H1 (cell line): Measurements from ENCODE around the gene FKBP8. TPM values are rescaled to one million over a fixed set of nuclear protein-coding genes. Genes with fewer than 3 reads are reported as not detected.

ENCODE experiments used
- CTCF ChIA-PET: fragments of 300-600 bp; sonication (Branson Sonifier 250); formaldehyde crosslinking; loops from one replicate; lab custom pipeline; 2021; ENCODE audit not compliant: partially characterized antibody; lab: Charles Lee
- POLR2A ChIA-PET: fragments of 300-600 bp; sonication (Branson Sonifier 250); formaldehyde crosslinking; loops from one replicate; lab custom pipeline; 2021; ENCODE audit warnings: inconsistent platforms; ENCODE audit not compliant: partially characterized antibody; lab: Charles Lee
- DNase-seq, 2 experiments: peaks; one replicate each; pipeline versions ENCODE4 v3.0.0 to v3.0.0-alpha.2; 2010 to 2022; ENCODE audit warnings: low spot score in 2 of 2, low read depth in 1 of 2, mixed read lengths in 1 of 2
- FAIRE-seq: peaks from 2 replicates; lab custom pipeline; 2011; peaks lifted over from hg19 to GRCh38; lab: Jason Lieb, UNC
- H2AFZ ChIP-seq: 2 replicates; pipeline ENCODE4 v1.8.1; 2012; ENCODE audit warnings: low read length, inconsistent platforms
- H2AK5ac ChIP-seq: 2 replicates; pipeline ENCODE4 v1.6.1; 2013; ENCODE audit warnings: low read depth, low read length
- H2BK120ac ChIP-seq: replicated peaks from 2 replicates; pipeline ENCODE3; 2013; ENCODE audit warnings: low read depth, low read length, inconsistent platforms
- H2BK12ac ChIP-seq: 2 replicates; pipeline ENCODE4 v1.6.1; 2013; ENCODE audit warnings: low read depth, low read length
- H2BK15ac ChIP-seq: 2 replicates; pipeline ENCODE4 v1.6.1; 2013; ENCODE audit warnings: low read length
- H2BK20ac ChIP-seq: 2 replicates; pipeline ENCODE4 v1.6.1; 2013; ENCODE audit warnings: low read length
- H2BK5ac ChIP-seq: 2 replicates; pipeline ENCODE4 v1.6.1; 2013; ENCODE audit warnings: low read depth, low read length
- H3K14ac ChIP-seq: 2 replicates; pipeline ENCODE4 v1.6.1; 2013; ENCODE audit warnings: inconsistent platforms; ENCODE audit not compliant: insufficient read length
- H3K18ac ChIP-seq: 2 replicates; pipeline ENCODE4 v1.6.1; 2013; ENCODE audit warnings: low read length; ENCODE audit errors: extremely low read depth
- H3K23ac ChIP-seq: 2 replicates; pipeline ENCODE4 v1.6.1; 2013; ENCODE audit warnings: inconsistent platforms; ENCODE audit not compliant: insufficient read length
- H3K23me2 ChIP-seq: 2 replicates; pipeline ENCODE4 v1.6.1; 2013; ENCODE audit warnings: low read depth, low read length
- H3K27ac ChIP-seq: 2 replicates; pipeline ENCODE4 v1.6.1; 2011; ENCODE audit warnings: low read depth, low read length, inconsistent platforms
- H3K27me3 ChIP-seq, 4 experiments: replicated peaks in 1 of 4; 1 replicate in 1 of 4; 2 replicates in 3 of 4; pipeline versions ENCODE4 v1.6.1 to v1.8.1; 2011 to 2013; ENCODE audit warnings: low read length in 3 of 4, mild to moderate bottlenecking in 3 of 4, inconsistent platforms in 2 of 4, mixed read lengths in 2 of 4, moderate library complexity in 1 of 4; ENCODE audit not compliant: control insufficient read depth in 3 of 4, insufficient read depth in 3 of 4; ENCODE audit errors: extremely low read depth in 1 of 4
- H3K36me3 ChIP-seq, 4 experiments: 2 replicates each; pipeline versions ENCODE4 v1.6.1 to v1.8.1; 2011 to 2013; ENCODE audit warnings: mild to moderate bottlenecking in 4 of 4, low read length in 3 of 4, moderate library complexity in 2 of 4, control low read depth in 1 of 4, inconsistent platforms in 1 of 4; ENCODE audit not compliant: insufficient read depth in 4 of 4, control insufficient read depth in 2 of 4
- H3K4ac ChIP-seq: replicated peaks from 2 replicates; pipeline ENCODE3; 2013; ENCODE audit warnings: low read length, low read depth, mixed read lengths, inconsistent platforms; ENCODE audit not compliant: insufficient read length
- H3K4me1 ChIP-seq, 4 experiments: replicated peaks in 1 of 4; 1 replicate in 1 of 4; 2 replicates in 3 of 4; pipeline versions ENCODE4 v1.6.1 to v1.8.1; 2011 to 2013; ENCODE audit warnings: low read length in 3 of 4, inconsistent platforms in 2 of 4, mixed read lengths in 1 of 4; ENCODE audit not compliant: insufficient read depth in 4 of 4, control insufficient read depth in 3 of 4
- H3K4me2 ChIP-seq, 2 experiments: 2 replicates each; pipeline versions ENCODE4 v1.6.1 to v1.8.1; 2011 to 2013; ENCODE audit warnings: low read depth in 2 of 2, low read length in 2 of 2, control low read depth in 1 of 2, inconsistent platforms in 1 of 2, mild to moderate bottlenecking in 1 of 2; ENCODE audit not compliant: insufficient read depth in 1 of 2
- H3K4me3 ChIP-seq, 4 experiments: fragments of 200-600, 300-600 bp in 1 of 4; sonication (generic), shearing (Covaris generic), sonication (Bioruptor Twin) in 1 of 4; 2 replicates each; pipeline versions ENCODE4 v1.5.1 to v1.8.1; 2011 to 2016; ENCODE audit warnings: low read length in 4 of 4, low read depth in 3 of 4, control low read depth in 2 of 4, inconsistent platforms in 2 of 4, mild to moderate bottlenecking in 2 of 4, mixed read lengths in 1 of 4, moderate library complexity in 1 of 4; ENCODE audit not compliant: insufficient read depth in 2 of 4; ENCODE audit errors: extremely low read depth in 1 of 4
- H3K56ac ChIP-seq: replicated peaks from 2 replicates; pipeline ENCODE3; 2013; ENCODE audit warnings: low read depth, mild to moderate bottlenecking, mixed read lengths, low read length, inconsistent platforms; ENCODE audit not compliant: insufficient read length
- H3K79me1 ChIP-seq: 2 replicates; pipeline ENCODE4 v1.6.1; 2013; ENCODE audit warnings: low read depth, low read length, control low read depth
- H3K79me2 ChIP-seq, 2 experiments: 2 replicates each; pipeline versions ENCODE4 v1.6.1 to v1.8.1; 2012 to 2013; ENCODE audit warnings: low read length in 2 of 2, mild to moderate bottlenecking in 2 of 2, inconsistent platforms in 1 of 2; ENCODE audit not compliant: insufficient read depth in 2 of 2, control insufficient read depth in 1 of 2
- H3K9ac ChIP-seq, 4 experiments: replicated peaks in 1 of 4; 1 replicate in 1 of 4; 2 replicates in 3 of 4; pipeline versions ENCODE4 v1.6.1 to v1.8.1; 2011 to 2013; ENCODE audit warnings: low read depth in 3 of 4, low read length in 3 of 4, control low read depth in 2 of 4, mild to moderate bottlenecking in 2 of 4, moderate library complexity in 2 of 4, inconsistent platforms in 1 of 4; ENCODE audit errors: extremely low read depth in 1 of 4
- H3K9me3 ChIP-seq, 2 experiments: 2 replicates each; pipeline versions ENCODE4 v1.6.1 to v1.8.1; 2012 to 2013; ENCODE audit warnings: mild to moderate bottlenecking in 2 of 2, moderate library complexity in 2 of 2, control low read depth in 1 of 2, inconsistent platforms in 1 of 2, low read depth in 1 of 2, low read length in 1 of 2, mixed read lengths in 1 of 2; ENCODE audit not compliant: insufficient read depth in 2 of 2
- H4K20me1 ChIP-seq, 2 experiments: replicated peaks in 1 of 2; 2 replicates each; pipeline versions ENCODE3 to v1.8.1; 2011 to 2013; ENCODE audit warnings: inconsistent platforms in 2 of 2, low read length in 2 of 2, mild to moderate bottlenecking in 1 of 2; ENCODE audit not compliant: insufficient read depth in 2 of 2, control insufficient read depth in 1 of 2
- H4K5ac ChIP-seq: 2 replicates; pipeline ENCODE4 v1.6.1; 2013; ENCODE audit warnings: low read length, low read depth, mixed read lengths, inconsistent platforms; ENCODE audit not compliant: insufficient read length
- H4K8ac ChIP-seq: 2 replicates; pipeline ENCODE4 v1.8.0; 2013; ENCODE audit warnings: mild to moderate bottlenecking, moderate library complexity, low read length, inconsistent platforms; ENCODE audit not compliant: insufficient read depth; ENCODE audit errors: extremely low read depth
- H4K91ac ChIP-seq: replicated peaks from 2 replicates; pipeline ENCODE3; 2013; ENCODE audit warnings: low read length, mixed read lengths, inconsistent platforms; ENCODE audit not compliant: insufficient read length
- SIN3A ChIP-seq, 2 experiments: IDR thresholded peaks in 1 of 2; conservative IDR thresholded peaks in 1 of 2; 2 replicates each; pipeline ENCODE4 v1.6.1; 2011 to 2012; ENCODE audit warnings: low read length in 2 of 2, improper control_type of control experiment in 1 of 2, low read depth in 1 of 2, mild to moderate bottlenecking in 1 of 2
- WGBS, 2 experiments: shearing (Covaris generic) in 1 of 2; methylation state at CpG; one replicate each; pipeline versions ENCODE4 v1.1.6 to v1.1.7; 2013 to 2015; ENCODE audit warnings: low lambda C conversion rate in 2 of 2, mixed read lengths in 2 of 2, inconsistent platforms in 1 of 2, low coverage in 1 of 2, missing lambda C conversion rate in 1 of 2; ENCODE audit not compliant: insufficient replicate concordance in 2 of 2, insufficient coverage in 1 of 2, insufficient read length in 1 of 2; ENCODE audit errors: extremely low coverage in 1 of 2, missing lambda C conversion rate in 1 of 2; 5-methylcytosine and 5-hydroxymethylcytosine counted together
- polyA plus RNA-seq, 7 experiments: library from polyadenylated mRNA; depleted of rRNA in 3 of 7; stranded (reverse) in 5 of 7; unstranded in 2 of 7; fragments of >200 nt in 5 of 7; fragments of 200-250 nt in 2 of 7; gene quantifications; 1 replicate in 5 of 7; 2 replicates in 1 of 7; 4 replicates in 1 of 7; pipeline versions ENCODE4 v1.2.1 to v1.2.3, GENCODE V29; 2011 to 2013; ENCODE audit warnings: missing spikeins in 2 of 7, mixed read lengths in 2 of 7
- total RNA-seq: library from RNA; stranded (reverse); fragmentation: NEBNext Ultra II Directional; extraction: Animal tissue kit (Norgen Biotek cat#: 25700); gene quantifications from 2 replicates; pipeline ENCODE4 v1.2.1, GENCODE V29; 2021
- TF ChIP-seq, protein P1 (sequence below): IDR thresholded peaks from 2 replicates; pipeline ENCODE4 v1.6.1; 2012; ENCODE audit warnings: low read length, inconsistent platforms
- TF ChIP-seq, protein P2 (sequence below), 3 experiments: IDR thresholded peaks; 1 replicate in 2 of 3; 2 replicates in 1 of 3; pipeline versions ENCODE4 v1.5.1 to v1.6.1; 2011; ENCODE audit warnings: low read length in 3 of 3, mild to moderate bottlenecking in 3 of 3, inconsistent platforms in 2 of 3, low read depth in 1 of 3, moderate library complexity in 1 of 3; ENCODE audit not compliant: insufficient read depth in 1 of 3; ENCODE audit errors: control extremely low read depth in 1 of 3

Gene FKBP8
- total and polyA plus RNA-seq, 2 of the 8 experiments (the other 6 are each of a cell fraction or from before 2014, with no cell fraction given): 264 to 309 TPM

DNA sequence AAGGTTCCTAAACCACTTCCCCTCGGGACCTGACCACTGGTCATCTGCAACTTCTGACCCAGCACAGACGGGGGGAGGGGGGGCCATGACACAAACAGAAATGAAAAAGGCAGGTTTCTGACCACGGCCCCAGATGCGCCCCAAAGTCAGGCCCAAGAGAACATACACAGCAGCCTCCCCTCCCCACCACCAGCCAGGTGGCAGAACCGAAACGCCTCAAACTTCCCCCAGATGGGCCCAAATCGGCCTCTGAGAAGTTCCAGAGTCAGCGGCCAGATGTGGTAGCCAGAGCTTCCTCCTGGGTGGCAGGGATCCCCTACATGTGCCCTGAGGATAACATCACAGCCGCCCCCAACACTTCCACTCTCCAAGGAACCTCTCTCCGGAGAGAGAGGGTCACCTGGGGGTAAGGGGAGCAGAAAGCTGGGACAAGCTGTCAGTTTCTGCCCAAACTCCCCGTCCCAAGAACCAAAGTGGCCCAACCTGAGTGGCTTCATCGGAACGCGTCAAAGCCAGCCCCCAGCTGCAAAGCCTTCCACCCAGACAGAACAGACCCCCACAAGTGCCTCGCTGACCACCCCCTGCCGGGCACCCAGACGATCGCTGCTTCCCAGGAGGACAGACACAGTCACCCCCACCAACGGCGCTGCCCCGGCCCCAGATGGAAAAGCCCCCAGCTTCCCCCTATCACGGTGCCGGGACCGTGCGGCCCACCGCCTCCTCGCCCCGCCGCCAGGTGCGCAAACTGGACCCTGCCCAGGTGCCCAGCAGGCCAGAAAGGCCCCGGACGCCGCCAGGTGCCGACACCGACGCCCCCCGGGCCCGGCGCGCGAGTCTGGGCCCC is 22.3 kb downstream of the FKBP8 start:
- TF ChIP-seq SIN3A (conservative IDR thresholded peaks at IDR 0.05 in 1 of 2, IDR thresholded peaks at IDR 0.05 in 1 of 2; ENCODE audit: low read depth in 1 of 2, low read length in 2 of 2): peak in 1 of 2 experiments; percentile 30; a peak in 1 of 4 replicates
- TF ChIP-seq, protein P1, sequence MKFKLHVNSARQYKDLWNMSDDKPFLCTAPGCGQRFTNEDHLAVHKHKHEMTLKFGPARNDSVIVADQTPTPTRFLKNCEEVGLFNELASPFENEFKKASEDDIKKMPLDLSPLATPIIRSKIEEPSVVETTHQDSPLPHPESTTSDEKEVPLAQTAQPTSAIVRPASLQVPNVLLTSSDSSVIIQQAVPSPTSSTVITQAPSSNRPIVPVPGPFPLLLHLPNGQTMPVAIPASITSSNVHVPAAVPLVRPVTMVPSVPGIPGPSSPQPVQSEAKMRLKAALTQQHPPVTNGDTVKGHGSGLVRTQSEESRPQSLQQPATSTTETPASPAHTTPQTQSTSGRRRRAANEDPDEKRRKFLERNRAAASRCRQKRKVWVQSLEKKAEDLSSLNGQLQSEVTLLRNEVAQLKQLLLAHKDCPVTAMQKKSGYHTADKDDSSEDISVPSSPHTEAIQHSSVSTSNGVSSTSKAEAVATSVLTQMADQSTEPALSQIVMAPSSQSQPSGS: no peak
- TF ChIP-seq, protein P2, sequence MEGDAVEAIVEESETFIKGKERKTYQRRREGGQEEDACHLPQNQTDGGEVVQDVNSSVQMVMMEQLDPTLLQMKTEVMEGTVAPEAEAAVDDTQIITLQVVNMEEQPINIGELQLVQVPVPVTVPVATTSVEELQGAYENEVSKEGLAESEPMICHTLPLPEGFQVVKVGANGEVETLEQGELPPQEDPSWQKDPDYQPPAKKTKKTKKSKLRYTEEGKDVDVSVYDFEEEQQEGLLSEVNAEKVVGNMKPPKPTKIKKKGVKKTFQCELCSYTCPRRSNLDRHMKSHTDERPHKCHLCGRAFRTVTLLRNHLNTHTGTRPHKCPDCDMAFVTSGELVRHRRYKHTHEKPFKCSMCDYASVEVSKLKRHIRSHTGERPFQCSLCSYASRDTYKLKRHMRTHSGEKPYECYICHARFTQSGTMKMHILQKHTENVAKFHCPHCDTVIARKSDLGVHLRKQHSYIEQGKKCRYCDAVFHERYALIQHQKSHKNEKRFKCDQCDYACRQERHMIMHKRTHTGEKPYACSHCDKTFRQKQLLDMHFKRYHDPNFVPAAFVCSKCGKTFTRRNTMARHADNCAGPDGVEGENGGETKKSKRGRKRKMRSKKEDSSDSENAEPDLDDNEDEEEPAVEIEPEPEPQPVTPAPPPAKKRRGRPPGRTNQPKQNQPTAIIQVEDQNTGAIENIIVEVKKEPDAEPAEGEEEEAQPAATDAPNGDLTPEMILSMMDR (IDR thresholded peaks at IDR 0.05; ENCODE audit: control extremely low read depth in 1 of 3, insufficient read depth in 1 of 3, low read depth in 1 of 3, low read length in 3 of 3): peak in 1 of 3 experiments; percentile 2; a peak in 1 of 4 replicates
- Histone ChIP-seq H2BK5ac (peak overlapping the region; percentile 88; the same call in 1 of the 2 replicates), H2BK120ac (no peak overlapping the region), H3K23me2 (peaks cover 10% of the 10 kb centered on the region; the same call in 1 of the 2 replicates), H2AK5ac (no peak overlapping the region), H4K8ac (peak overlapping the region; percentile 94; the same call in 1 of the 2 replicates), H3K4ac (no peak overlapping the region), H3K27ac (peak overlapping the region; percentile 76; the same call in 1 of the 2 replicates), H3K4me2 (peak overlapping the region; percentile 69 to 94), H3K27me3 (no peaks in the 10 kb centered on the region), H2BK15ac (no peak overlapping the region), H4K20me1 (peaks cover 3 to 13% of the 10 kb centered on the region in 2 experiments), H3K4me1 (peaks cover 0 to 3% (median under 1%) of the 10 kb centered on the region in 4 experiments; a peak in 4 of 7 replicates), H3K56ac (no peak overlapping the region), H3K9ac (peak overlapping the region; percentile 87 to 91 (median 88)), H4K5ac (no peak overlapping the region), H3K79me1 (peaks cover 9% of the 10 kb centered on the region), H2AFZ (no peak overlapping the region), H2BK12ac (no peak overlapping the region), H3K36me3 (no peaks in the 10 kb centered on the region), H3K18ac (no peak overlapping the region), H3K4me3 (peak overlapping the region; percentile 88 to 98 (median 89)), H3K9me3 (no peaks in the 10 kb centered on the region), H3K23ac (no peak overlapping the region), H3K14ac (no peak overlapping the region), H4K91ac (no peak overlapping the region), H3K79me2 (peaks cover 0 to 39% of the 10 kb centered on the region in 2 experiments; a peak in 2 of 4 replicates), H2BK20ac (no peak overlapping the region)
- FAIRE-seq (no peak), DNase-seq (peak in 1 of 2 experiments; percentile 59)
- CTCF ChIA-PET: interaction anchor here (0.6 to 32.9 kb wide), 29 partner anchors 10 to 971 kb away, joined by 3 to 458 read pairs (median 4); partner anchors contain the start of gene REX1BD
- POLR2A ChIA-PET: interaction anchor here (0.8 to 4.0 kb wide), 13 partner anchors 9 to 239 kb away, joined by 3 to 19 read pairs (median 4); partner anchors contain the start of genes JUND, KXD1, REX1BD and UBA52
- WGBS, 2 experiments: 6% methylated on average over 38 of the region's 41 CpGs; no CpG with 5 or more reads in 1 of the 2 experiments
